HFFc6 (cell line): ENCODE results near the gene MTCL3.
A peak's percentile ranks its signal among the peaks of the same experiment; 100 is the strongest.

Experiments used
- DNase-seq: peaks from one replicate; pipeline ENCODE4 v3.0.0-alpha.2; 2018
- H3K27ac Mint-ChIP-seq: 2 replicates; pipeline ENCODE4 v1.8.0; 2020; ENCODE audit warnings: mild to moderate bottlenecking, mixed read lengths
- H3K27me3 Mint-ChIP-seq: 2 replicates; pipeline ENCODE4 v1.8.0; 2021; ENCODE audit warnings: mild to moderate bottlenecking, moderate library complexity, mixed read lengths; ENCODE audit not compliant: insufficient read depth
- H3K36me3 Mint-ChIP-seq: 2 replicates; pipeline ENCODE4 v1.8.0; 2021; ENCODE audit warnings: low read depth, mixed read lengths
- H3K4me1 Mint-ChIP-seq: 2 replicates; pipeline ENCODE4 v1.8.0; 2020; ENCODE audit warnings: low read depth, mixed read lengths
- H3K4me3 Mint-ChIP-seq: 2 replicates; pipeline ENCODE4 v1.8.0; 2020; ENCODE audit warnings: mild to moderate bottlenecking, moderate library complexity, mixed read lengths
- H3K9me3 Mint-ChIP-seq: 2 replicates; pipeline ENCODE4 v1.8.0; 2020; ENCODE audit warnings: mild to moderate bottlenecking, mixed read lengths
- CTCF ChIP-seq: fragments of 200-600 bp; sonication (generic); IDR thresholded peaks from 2 replicates; pipeline ENCODE4 v1.5.0; 2021; ENCODE audit warnings: antibody characterized with exemption, mild to moderate bottlenecking

The MTCL3 gene

GRCh38 chr6:127462376-127462775 lies 56.8 kb downstream of the MTCL3 start:
- DNase-seq, result no peak

GRCh38 chr6:127460465-127460864 lies 58.7 kb downstream of the MTCL3 start:
- H3K27ac Mint-ChIP-seq, result no peak overlapping the region
- no peaks in the 10 kb centered on the region for H3K27me3 Mint-ChIP-seq
- peaks cover 64% of the 10 kb centered on the region for H3K4me1 Mint-ChIP-seq
- no peak overlapping the region for H3K4me3 Mint-ChIP-seq
- no peaks in the 10 kb centered on the region for H3K36me3 Mint-ChIP-seq
- H3K9me3 Mint-ChIP-seq, result no peaks in the 10 kb centered on the region
- DNase-seq, result no peak
- TF ChIP-seq CTCF, result no peak

More at GRCh38 chr6:127462376-127462775, 56.8 kb downstream of the MTCL3 start:
- TF ChIP-seq CTCF, result peak; percentile 42
- no peaks in the 10 kb centered on the region for H3K36me3 Mint-ChIP-seq
- no peak overlapping the region for H3K4me3 Mint-ChIP-seq
- no peaks in the 10 kb centered on the region for H3K27me3 Mint-ChIP-seq
- no peaks in the 10 kb centered on the region for H3K9me3 Mint-ChIP-seq
- peaks cover 59% of the 10 kb centered on the region for H3K4me1 Mint-ChIP-seq
- H3K27ac Mint-ChIP-seq, result no peak overlapping the region

GRCh38 chr6:127459231-127459641 lies 59.9 kb downstream of the MTCL3 start, which contains the start of gene KIAA0408:
Gene KIAA0408 (minus strand): TSS chr6:127459389. CDS start chr6:127453981, 5,408 bp downstream.
- peak; percentile 63 for DNase-seq
- Mint-ChIP-seq H3K9me3 (no peaks in the 10 kb centered on the region), H3K4me3 (peak within 1 kb of the TSS; percentile 78), H3K4me1 (peaks cover 53% of the 10 kb centered on the region), H3K27ac (peak within 1 kb of the TSS; percentile 25), H3K36me3 (no peaks in the 10 kb centered on the region), H3K27me3 (no peaks in the 10 kb centered on the region)
- no peak for TF ChIP-seq CTCF

GRCh38 chr6:127458817-127459216 lies 60.3 kb downstream of the MTCL3 start:
- TF ChIP-seq CTCF, result no peak
- DNase-seq, result no peak
- no peaks in the 10 kb centered on the region for H3K9me3 Mint-ChIP-seq
- H3K4me1 Mint-ChIP-seq, result peaks cover 53% of the 10 kb centered on the region
- H3K4me3 Mint-ChIP-seq, result peak overlapping the region; percentile 78
- peak overlapping the region; percentile 25 for H3K27ac Mint-ChIP-seq
- H3K36me3 Mint-ChIP-seq, result no peaks in the 10 kb centered on the region
- no peaks in the 10 kb centered on the region for H3K27me3 Mint-ChIP-seq

GRCh38 chr6:127458222-127458621 lies 60.9 kb downstream of the MTCL3 start:
- Mint-ChIP-seq H3K27ac (no peak overlapping the region), H3K9me3 (no peaks in the 10 kb centered on the region), H3K27me3 (no peaks in the 10 kb centered on the region), H3K4me3 (peak overlapping the region; percentile 78), H3K36me3 (no peaks in the 10 kb centered on the region), H3K4me1 (peaks cover 49% of the 10 kb centered on the region)
- TF ChIP-seq CTCF, result no peak
- DNase-seq, result no peak
